Amygdala (tissue), 56 donors: ENCODE results near the gene LMBR1.
"Not testable (repeated sequence)": the region's sequence is repeated elsewhere in the genome, so short reads cannot be mapped to it uniquely, and the experiment has no call there.

Source experiments
- DNase-seq, 56 donors: peaks; one replicate each; lab custom pipeline; 2025; lab: John Stamatoyannopoulos, UW

The LMBR1 gene

DNA sequence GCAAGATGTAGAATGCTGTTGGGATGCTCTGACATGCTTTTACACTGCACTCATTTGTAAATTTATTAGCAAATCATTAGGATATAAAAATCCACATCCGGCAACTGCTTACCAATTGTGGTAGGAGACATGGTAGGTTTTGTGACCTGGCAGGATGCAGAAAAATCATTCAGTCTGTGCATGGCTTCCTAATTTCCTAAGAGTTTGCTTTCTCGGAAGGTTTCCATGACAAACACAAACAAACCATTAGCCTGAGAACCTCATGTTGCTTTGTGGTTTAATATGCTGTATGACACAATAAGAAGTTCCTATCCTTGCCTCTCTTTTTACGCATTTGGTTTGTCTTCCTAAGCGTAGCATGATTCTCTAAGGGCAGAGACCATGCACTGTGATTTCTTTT is 14.7 kb upstream of the LMBR1 start:
- no peak for DNase-seq

DNA sequence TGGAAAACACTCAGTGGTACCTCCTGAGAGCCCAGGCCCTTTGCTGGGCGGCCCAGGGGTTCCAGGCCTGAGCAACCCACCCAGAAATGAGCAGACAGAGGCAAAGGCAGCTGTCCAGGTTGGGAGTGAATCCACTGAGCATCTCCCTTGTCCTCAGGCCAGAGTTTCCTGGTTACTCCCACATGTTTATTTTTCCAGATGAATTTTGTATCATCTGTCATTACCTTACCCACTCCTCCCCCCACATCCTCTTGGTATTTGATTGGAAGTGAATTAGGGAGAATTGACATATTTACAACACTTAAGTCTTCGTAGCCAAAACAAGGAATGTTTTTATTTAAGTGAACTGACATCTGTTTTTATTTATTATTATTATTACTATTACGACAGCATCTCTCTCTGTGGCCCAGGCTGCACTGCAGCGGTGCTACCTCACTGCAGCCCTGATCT is 13.2 kb upstream of the LMBR1 start:
- no peak for DNase-seq

DNA sequence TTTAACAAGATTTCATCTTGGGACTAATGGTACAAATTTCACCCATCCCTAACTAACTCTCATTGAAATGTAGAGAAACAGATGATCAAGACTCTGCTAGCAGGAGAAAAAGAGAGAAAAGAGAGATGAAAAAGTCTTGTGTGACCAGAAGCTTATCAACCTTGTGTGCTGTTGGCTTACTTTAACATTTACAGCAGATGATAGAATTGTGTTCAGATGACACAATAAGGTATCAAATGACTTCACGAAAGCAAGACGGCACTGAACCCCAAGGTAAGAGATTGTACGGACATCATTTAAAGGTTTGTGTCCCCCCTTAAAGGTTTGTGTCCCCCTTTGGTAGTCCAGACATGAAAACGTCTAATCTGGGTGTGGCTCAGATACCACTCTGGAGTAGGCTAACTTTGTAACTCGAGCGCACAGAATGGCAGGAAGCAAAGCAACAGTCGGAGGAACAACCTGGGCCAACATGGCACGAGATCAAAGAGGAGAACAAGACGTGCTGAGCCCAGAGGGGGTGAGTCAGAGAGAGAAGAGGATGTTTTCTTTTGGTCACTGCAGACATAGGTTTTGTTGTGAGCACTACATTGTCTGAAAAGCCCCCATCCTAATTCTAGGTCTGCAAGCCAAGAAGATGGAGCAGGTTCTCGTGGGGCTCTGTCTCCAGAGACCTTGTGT is 10.4 kb upstream of the LMBR1 start:
- DNase-seq: no peak

- DNase-seq: not testable (repeated sequence)
These were observed 7.1 kb upstream of the LMBR1 start for GRCh38 chr7:156900093-156900492.

- no peak for DNase-seq
These were observed 6.0 kb upstream of the LMBR1 start for GRCh38 chr7:156898938-156899337.

DNA sequence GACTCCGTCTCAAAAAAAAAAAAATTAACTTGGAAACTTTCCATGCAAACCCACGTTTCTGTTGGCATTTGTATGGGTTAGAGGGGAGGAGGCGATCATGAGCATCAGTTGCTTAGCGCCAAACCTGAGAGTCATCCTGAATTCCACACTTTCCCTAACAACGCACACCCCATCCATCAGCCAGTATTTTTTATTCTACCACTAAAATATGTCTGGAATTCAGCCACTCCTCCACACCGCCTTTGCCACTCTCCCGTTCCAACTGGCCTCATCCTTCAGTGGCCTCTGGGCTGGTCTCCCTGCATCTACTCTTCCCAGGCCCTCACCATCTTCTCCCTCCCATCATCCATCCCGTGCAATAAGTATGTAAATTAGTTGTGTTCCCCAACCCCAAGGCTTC is 4.7 kb upstream of the LMBR1 start:
- DNase-seq: no peak

DNA sequence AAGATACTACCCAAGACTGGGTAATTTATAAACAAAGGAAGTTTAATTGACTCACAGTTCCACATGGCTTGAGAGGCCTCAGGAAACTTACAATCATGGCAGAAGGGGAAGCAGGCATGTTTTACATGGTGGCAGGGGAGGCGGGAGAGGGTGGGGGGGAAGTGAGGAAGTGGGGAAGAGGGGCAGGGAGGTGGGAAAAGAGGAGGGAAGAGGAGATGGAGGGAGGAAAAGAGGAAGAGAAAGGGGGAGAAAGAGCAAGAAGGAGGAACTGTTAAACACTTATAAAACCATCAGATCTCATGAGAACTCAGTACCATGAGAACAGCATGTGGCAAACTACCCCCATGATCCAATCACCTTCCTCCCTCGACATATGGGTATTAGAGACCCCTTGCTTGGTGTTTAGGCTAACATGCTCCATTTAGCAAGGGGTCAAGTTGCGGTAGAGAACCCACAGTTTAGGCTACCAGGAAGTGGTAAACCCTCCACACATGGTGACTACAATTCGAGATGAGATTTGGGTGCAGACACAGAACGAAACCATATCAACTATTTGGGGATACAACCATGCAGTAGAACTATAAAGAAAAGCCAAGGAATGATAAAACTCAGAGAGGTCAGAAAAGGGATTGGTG is 3.5 kb upstream of the LMBR1 start:
- DNase-seq: no peak

DNA sequence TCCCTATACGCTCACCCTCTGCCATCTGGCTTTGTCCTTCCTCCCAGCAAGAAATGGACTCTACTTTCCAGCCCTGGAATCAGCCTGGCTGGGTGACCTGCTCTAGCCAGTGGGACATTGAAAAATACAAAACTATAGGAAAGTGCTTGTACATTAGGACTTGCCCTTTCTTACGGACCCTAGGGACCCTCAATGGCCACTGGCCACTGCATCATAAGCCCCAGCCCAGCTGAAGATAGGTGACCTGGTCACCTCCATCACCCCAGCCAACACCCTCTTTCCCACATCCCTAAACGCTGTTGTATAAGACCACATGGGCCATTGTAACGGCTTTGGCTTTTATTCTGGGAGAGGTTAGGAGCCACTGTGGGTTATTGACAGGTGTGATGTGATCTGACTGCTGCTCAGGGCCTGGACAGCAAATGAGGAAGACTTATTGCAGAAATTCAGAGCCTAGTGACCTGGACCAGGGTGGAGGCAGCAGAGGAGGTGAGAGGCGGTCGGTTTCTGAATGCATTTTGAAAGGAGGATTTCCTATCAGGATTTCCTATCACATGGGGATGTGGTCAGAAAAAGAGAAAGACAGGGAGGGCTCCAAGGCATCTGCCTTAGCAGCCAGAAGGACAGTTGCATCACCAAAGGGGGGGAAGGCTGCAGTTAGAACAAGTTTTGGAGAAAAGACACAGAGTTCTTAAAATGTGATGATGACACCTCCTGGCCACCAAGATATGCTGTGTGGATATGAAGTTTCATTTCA is 2.2 kb upstream of the LMBR1 start:
- no peak for DNase-seq

- DNase-seq: peak in 11 of 56 donors; percentile 4 to 69 (median 25)
These were observed 742 bp downstream of the LMBR1 start for GRCh38 chr7:156892081-156892800.

DNA sequence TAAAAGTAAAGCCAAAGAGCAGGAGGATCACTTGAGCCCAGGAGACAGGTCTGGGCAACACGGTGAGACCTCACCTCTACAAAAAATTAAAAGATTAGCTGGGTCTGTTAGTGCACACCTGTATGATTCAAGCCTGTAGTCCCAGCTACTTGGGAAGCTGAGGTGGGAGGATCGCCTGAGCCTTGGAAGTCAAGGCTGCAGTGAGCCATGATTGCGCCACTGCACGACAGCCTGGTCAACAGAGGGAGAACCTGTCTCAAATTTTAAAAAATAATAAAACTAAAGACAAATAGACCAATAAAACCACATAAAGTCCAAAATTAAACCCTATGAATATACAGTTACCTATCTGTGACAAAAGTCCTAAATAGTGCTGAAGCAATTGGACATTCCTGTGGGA is 3.2 kb downstream of the LMBR1 start:
- no peak for DNase-seq

DNA sequence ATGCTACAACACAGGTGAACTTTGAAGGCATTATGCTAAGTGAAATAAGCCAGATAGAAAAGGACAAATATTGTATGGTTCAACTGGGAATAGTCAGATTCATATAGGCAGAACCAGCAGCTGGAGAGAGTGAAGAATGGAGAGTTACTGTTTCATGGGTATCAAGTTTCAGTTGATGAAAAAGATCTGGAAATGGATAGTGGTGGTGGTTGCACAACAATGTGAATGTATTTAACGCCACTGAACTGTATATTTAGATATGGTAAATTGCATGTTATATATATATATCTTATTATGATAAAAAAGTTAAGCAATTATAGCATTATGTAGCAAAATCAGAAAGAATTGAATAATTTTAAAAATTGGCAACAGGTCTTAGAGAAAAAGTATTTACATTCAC is 3.9 kb downstream of the LMBR1 start:
- DNase-seq: no peak

DNA sequence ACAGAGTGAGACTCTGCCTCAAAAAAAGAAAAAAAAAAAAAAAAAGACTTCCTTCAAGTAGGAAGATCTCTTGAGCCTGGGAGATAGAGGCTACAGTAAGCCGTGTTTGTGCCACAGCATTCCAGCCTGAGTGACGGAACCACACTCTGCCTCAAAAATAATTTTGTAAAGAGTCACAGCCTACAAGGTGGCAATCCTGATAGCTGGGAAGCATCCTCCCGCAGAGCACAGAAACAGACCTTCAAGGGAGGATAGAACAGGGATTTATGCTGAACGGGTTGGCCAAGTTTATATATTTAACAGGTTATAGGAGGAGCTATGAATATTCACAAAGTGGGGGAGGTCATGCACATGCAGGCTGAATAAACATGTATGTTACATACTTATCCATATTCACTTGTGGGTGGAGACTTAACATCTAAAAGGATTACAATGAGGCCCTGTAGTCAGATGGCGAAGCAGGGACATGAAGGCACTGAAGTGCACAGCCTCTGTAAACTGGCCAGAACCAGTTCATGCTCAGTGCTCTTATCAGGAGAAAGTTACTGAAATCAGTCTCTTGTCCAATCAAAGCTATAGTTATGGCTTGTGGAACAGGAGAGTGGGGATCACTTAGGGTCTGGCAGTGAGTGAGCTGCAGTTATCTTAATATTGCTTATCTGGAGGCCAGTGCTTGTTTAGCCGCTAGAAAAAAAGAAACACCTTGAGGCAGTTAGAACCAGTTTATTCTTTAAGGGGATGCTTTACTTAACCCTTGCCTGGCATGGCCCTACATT is 6.8 kb downstream of the LMBR1 start:
- DNase-seq: no peak

GRCh38 chr7:156881679-156882078 is 11.3 kb downstream of the LMBR1 start:
- DNase-seq: no peak

- no peak for DNase-seq
These were observed 17.2 kb downstream of the LMBR1 start for GRCh38 chr7:156875766-156876165.

DNA sequence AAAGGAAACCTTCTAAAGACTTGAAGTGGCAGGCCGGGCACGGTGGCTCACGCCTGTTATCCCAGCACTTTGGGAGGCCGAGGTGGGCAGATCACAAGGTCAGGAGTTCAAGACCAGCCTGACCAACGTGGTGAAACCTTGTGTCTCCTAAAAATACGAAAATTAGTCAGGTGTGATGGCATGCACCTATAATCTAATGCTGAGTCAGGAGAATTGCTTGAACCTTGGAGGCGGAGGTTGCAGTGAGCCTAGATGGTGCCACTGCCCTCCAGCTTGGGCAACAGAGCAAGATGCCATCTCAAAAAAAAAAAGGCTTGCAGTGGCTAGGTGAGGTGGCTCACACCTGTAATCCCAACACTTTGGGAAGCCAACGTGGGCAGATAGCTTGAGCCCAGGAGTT is 24.6 kb downstream of the LMBR1 start:
- DNase-seq: not testable (repeated sequence)

DNA sequence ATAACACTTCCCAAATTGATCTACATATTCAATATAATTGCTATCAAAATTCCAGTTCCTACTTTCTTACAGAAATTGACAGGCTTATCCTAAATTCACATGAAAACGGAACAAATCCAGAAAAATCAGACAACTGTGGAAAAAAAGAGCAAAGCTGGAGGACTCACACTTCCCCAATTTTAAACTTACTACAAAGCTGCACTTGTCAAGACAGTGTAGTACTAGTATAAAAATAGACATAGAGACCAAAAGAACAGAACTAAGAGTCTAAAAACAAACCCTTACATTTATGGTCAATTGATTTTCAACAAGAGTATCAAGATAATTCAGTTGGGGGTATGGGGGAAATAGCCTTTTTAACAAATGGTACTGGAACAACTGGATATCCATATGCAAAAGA is 27.5 kb downstream of the LMBR1 start:
- no peak for DNase-seq

- not testable (repeated sequence) for DNase-seq
These were observed 31.0 kb downstream of the LMBR1 start for GRCh38 chr7:156862022-156862421.

GRCh38 chr7:156861212-156861611 is 31.8 kb downstream of the LMBR1 start:
- DNase-seq: no peak

DNA sequence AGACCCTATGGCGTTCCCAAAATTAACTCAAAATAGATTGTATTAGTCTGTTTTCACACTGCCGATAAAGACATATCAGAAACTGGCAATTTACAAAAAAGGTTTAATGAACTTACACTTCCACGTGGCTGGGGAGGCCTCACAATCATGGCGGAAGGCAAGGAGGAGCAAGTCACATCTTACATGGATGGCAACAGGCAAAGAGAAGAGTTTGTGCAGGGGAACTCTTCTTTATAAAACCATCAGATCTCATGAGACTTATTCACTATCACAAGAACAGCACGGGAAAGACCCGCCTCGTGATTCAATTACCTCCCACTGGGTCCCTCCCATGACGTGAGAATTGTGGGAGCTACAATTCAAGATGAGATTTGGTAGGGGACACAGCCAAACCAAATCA is 32.9 kb downstream of the LMBR1 start:
- DNase-seq: not testable (repeated sequence)

DNA sequence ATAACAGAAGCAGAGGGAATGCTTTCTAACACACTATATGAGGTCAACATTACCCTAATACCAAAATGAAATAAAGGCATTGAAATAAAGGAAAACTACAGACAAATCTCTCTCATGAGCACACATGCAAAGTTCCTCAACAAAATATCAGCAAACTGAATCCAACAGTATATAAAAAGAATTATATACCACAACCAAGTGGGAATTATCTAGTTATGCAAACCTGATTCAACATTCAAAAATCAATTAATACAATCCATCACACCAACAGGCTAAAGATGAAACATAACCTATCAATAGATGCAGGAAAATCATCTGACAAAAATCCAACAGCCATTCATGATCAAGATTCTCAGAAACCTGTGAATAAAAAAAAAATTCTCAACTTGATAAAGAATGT is 34.5 kb downstream of the LMBR1 start:
- DNase-seq: no peak
